ENCODE data around the gene FARS2. TPM values are rescaled to one million over a fixed set of nuclear protein-coding genes. Genes with fewer than 3 reads are reported as not detected.

FARS2 gene
- total and polyA plus RNA-seq, 2 of the 13 experiments (the other 11 are each of a cell fraction or from before 2014, with no cell fraction given), result 15.4 to 26.0 TPM

- TF ChIP-seq ARID5B (CRISPR knock-in tag; IDR thresholded peaks at IDR 0.05) (peak; percentile 93), PHF20 (CRISPR knock-in tag; IDR thresholded peaks at IDR 0.05) (no peak), ATF1 (CRISPR knock-in tag; IDR thresholded peaks at IDR 0.05) (0 out of 2 replicates have a peak, but pooled peaks have one; percentile 27), ZBTB20 (CRISPR knock-in tag; IDR thresholded peaks at IDR 0.05; ENCODE audit: borderline replicate concordance, low read depth) (no peak), ZNF33B (CRISPR knock-in tag; IDR thresholded peaks at IDR 0.05) (no peak), CCDC6 (CRISPR knock-in tag; IDR thresholded peaks at IDR 0.05) (0 out of 2 replicates have a peak, but pooled peaks have one; percentile 27), ZNF747 (CRISPR knock-in tag; IDR thresholded peaks at IDR 0.05; ENCODE audit: borderline replicate concordance) (peak; percentile 49; the same call in 1 of the 2 replicates), SOX13 (IDR thresholded peaks at IDR 0.05) (peak; percentile 98), SOX13 (CRISPR knock-in tag; conservative IDR thresholded peaks at IDR 0.05 in 1 of 2, IDR thresholded peaks at IDR 0.05 in 1 of 2) (peak in 1 of 2 experiments; percentile 99; a peak in 2 of 4 replicates), ARNT2 (CRISPR knock-in tag; IDR thresholded peaks at IDR 0.05; ENCODE audit: low read depth) (no peak), REXO4 (CRISPR knock-in tag; IDR thresholded peaks at IDR 0.05; ENCODE audit: borderline replicate concordance) (no peak), ZHX1 (CRISPR knock-in tag; IDR thresholded peaks at IDR 0.05; ENCODE audit: low read depth) (peak; percentile 70; the same call in 1 of the 2 replicates), ZNF570 (CRISPR knock-in tag; IDR thresholded peaks at IDR 0.05; ENCODE audit: borderline replicate concordance) (no peak), EP300 (IDR thresholded peaks at IDR 0.05; ENCODE audit: low read depth in 2 of 2, low read length in 2 of 2) (peak; percentile 80 to 83; a peak in 3 of 4 replicates), EP300 (CRISPR knock-in tag; IDR thresholded peaks at IDR 0.05; ENCODE audit: borderline replicate concordance) (peak; percentile 40; the same call in 1 of the 2 replicates), ZBED4 (CRISPR knock-in tag; IDR thresholded peaks at IDR 0.05; ENCODE audit: borderline replicate concordance) (0 out of 2 replicates have a peak, but pooled peaks have one; percentile 30), MEF2D (CRISPR knock-in tag; IDR thresholded peaks at IDR 0.05) (no peak), ZBTB7B (CRISPR knock-in tag; IDR thresholded peaks at IDR 0.05) (peak; percentile 96), ZNF557 (CRISPR knock-in tag; IDR thresholded peaks at IDR 0.05) (peak; percentile 62; the same call in 1 of the 2 replicates), KDM2A (CRISPR knock-in tag; IDR thresholded peaks at IDR 0.05; ENCODE audit: borderline replicate concordance, low read depth) (peak; percentile 42; the same call in 1 of the 2 replicates)
These were observed 452.2 kb downstream of the FARS2 start (continued) for GRCh38 chr6:5713519-5713918.

Data from HepG2 (cell line).